ENCODE data around the gene CDH23.

CDH23 gene

GRCh38 chr10:71635251-71635866 lies 238.6 kb downstream of the CDH23 start:
- DNase-seq (ENCODE audit: extremely low read depth, insufficient read length): no peak
- no peaks in the 10 kb centered on the region for H3K36me3 ChIP-seq (ENCODE audit: control insufficient read depth, insufficient read depth, low read length)
- TF ChIP-seq CTCF (IDR thresholded peaks at IDR 0.05; ENCODE audit: insufficient read depth, low read length, poor library complexity, severe bottlenecking): no peak
- H3K4me3 ChIP-seq (replicated peaks; ENCODE audit: low read depth, low read length): no peak overlapping the region
- no peaks in the 10 kb centered on the region; the same call in 1 of the 2 replicates for H3K27me3 ChIP-seq (replicated peaks; ENCODE audit: control insufficient read depth, insufficient read depth, low read length)

- Histone ChIP-seq H3K27me3 (replicated peaks; ENCODE audit: control insufficient read depth, insufficient read depth, low read length) (no peaks in the 10 kb centered on the region; the same call in 1 of the 2 replicates), H3K36me3 (ENCODE audit: control insufficient read depth, insufficient read depth, low read length) (no peaks in the 10 kb centered on the region), H3K4me3 (replicated peaks; ENCODE audit: low read depth, low read length) (no peak overlapping the region)
- no peak for TF ChIP-seq CTCF (IDR thresholded peaks at IDR 0.05; ENCODE audit: insufficient read depth, low read length, poor library complexity, severe bottlenecking)
- no peak for DNase-seq (ENCODE audit: extremely low read depth, insufficient read length)
These were observed 239.1 kb downstream of the CDH23 start for GRCh38 chr10:71635867-71636266.

DNA sequence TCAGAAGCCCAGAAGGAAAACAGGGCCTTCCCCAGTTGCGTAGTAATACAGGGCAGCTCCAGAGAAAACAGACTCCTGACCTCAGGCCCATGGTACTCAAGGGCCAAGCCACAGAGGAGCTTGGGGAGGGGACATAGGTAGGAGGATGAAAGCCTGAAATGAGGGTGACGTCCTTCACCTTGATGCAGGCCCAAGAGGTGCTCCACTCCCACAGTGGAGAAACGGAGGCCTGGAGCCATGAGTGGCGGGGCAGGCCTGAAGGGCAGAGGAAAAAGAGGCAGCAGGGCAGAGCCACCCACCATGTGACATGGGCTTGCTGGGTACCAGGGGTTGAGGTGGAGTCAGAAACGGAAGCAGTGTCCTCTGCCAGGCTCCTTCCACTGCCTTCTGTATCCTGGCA lies 239.9 kb downstream of the CDH23 start:
- no peak for TF ChIP-seq CTCF (IDR thresholded peaks at IDR 0.05; ENCODE audit: insufficient read depth, low read length, poor library complexity, severe bottlenecking)
- DNase-seq (ENCODE audit: extremely low read depth, insufficient read length): no peak
- Histone ChIP-seq H3K36me3 (ENCODE audit: control insufficient read depth, insufficient read depth, low read length) (no peaks in the 10 kb centered on the region), H3K27me3 (replicated peaks; ENCODE audit: control insufficient read depth, insufficient read depth, low read length) (no peaks in the 10 kb centered on the region; the same call in 1 of the 2 replicates), H3K4me3 (replicated peaks; ENCODE audit: low read depth, low read length) (no peak overlapping the region)

GRCh38 chr10:71637305-71637704 lies 240.6 kb downstream of the CDH23 start:
- no peaks in the 10 kb centered on the region; the same call in 1 of the 2 replicates for H3K27me3 ChIP-seq (replicated peaks; ENCODE audit: control insufficient read depth, insufficient read depth, low read length)

DNA sequence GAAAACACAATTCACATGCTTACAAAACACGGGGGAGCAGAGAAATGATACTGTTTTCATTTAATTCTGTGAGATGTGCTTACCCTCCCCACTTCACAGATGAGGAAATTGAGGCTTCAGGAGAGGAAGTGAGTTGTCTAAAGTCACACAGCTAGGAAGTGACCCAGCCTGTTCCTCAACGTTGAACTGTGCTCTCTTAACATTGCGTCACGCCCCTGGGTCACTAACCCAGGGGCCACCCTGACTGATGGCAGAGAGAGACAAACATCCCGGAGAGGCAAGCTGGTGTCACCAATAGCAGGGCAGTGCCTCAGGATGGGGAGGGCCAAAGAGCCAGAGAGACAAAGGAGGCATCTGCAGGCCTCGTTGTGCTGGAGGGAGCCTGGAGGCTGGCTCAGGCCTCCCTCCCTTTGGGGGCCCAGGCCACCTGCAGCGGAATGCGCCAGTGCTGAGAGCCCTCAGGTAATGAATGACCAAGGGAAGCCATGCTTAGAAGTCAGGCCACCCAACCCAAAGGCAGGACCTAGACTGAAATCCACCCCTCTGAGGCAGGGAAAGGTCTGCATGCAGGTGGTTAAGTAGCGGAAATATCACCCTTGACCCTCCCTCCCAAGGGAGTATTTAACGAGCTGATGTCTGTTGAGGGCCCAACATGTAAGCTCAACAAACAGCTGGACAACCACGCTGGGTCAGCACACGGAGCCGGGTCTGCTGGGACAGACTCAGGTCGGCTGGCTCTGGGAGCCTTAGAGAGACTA lies 241.5 kb downstream of the CDH23 start:
- H3K4me3 ChIP-seq (replicated peaks; ENCODE audit: low read depth, low read length): no peak overlapping the region
- H3K27me3 ChIP-seq (replicated peaks; ENCODE audit: control insufficient read depth, insufficient read depth, low read length): no peaks in the 10 kb centered on the region
- TF ChIP-seq CTCF (IDR thresholded peaks at IDR 0.05; ENCODE audit: insufficient read depth, low read length, poor library complexity, severe bottlenecking): no peak
- no peaks in the 10 kb centered on the region for H3K36me3 ChIP-seq (ENCODE audit: control insufficient read depth, insufficient read depth, low read length)
- DNase-seq (ENCODE audit: extremely low read depth, insufficient read length): no peak

More at GRCh38 chr10:71637305-71637704, 240.6 kb downstream of the CDH23 start:
- H3K36me3 ChIP-seq (ENCODE audit: control insufficient read depth, insufficient read depth, low read length): no peaks in the 10 kb centered on the region
- no peak for TF ChIP-seq CTCF (IDR thresholded peaks at IDR 0.05; ENCODE audit: insufficient read depth, low read length, poor library complexity, severe bottlenecking)
- H3K4me3 ChIP-seq (replicated peaks; ENCODE audit: low read depth, low read length): no peak overlapping the region
- no peak for DNase-seq (ENCODE audit: extremely low read depth, insufficient read length)
